MCF 10A (cell line): ENCODE data around the gene SLC25A22. TPM values are rescaled to one million over a fixed set of nuclear protein-coding genes. Genes with fewer than 3 reads are reported as not detected.

Source experiments
- BruUV-seq: library from RNA; stranded (reverse); fragments of 400-500 nt; replicated peaks from 2 replicates; lab custom pipeline; 2021; lab: Mats Ljungman, UMichigan
- CTCF ChIA-PET: fragments of 300-600 bp; sonication (Branson Sonifier 250); formaldehyde crosslinking; extraction: SDS; loops from one replicate; lab custom pipeline; 2021; ENCODE audit warnings: antibody characterized with exemption, inconsistent platforms; lab: Yijun Ruan, JAX
- POLR2A ChIA-PET: fragments of 300-600, 350-650 bp; sonication (Branson Sonifier 250); formaldehyde crosslinking; extraction: SDS; loops from one replicate; lab custom pipeline; 2020; ENCODE audit warnings: antibody characterized with exemption, inconsistent platforms; lab: Yijun Ruan, JAX
- DNase-seq: peaks from one replicate; pipeline ENCODE4 v3.0.0-alpha.2; 2018; ENCODE audit not compliant: unreplicated experiment
- H3K27ac Mint-ChIP-seq: one replicate; pipeline ENCODE4 v1.8.0; 2022; ENCODE audit warnings: mild to moderate bottlenecking, low read depth, mixed read lengths; ENCODE audit not compliant: unreplicated experiment
- H3K27me3 Mint-ChIP-seq: one replicate; pipeline ENCODE4 v1.8.0; 2022; ENCODE audit warnings: mixed read lengths; ENCODE audit not compliant: insufficient read depth, unreplicated experiment
- H3K36me3 Mint-ChIP-seq: one replicate; pipeline ENCODE4 v1.8.0; 2022; ENCODE audit warnings: mild to moderate bottlenecking, moderate library complexity, mixed read lengths; ENCODE audit not compliant: insufficient read depth, unreplicated experiment
- H3K4me1 Mint-ChIP-seq: one replicate; pipeline ENCODE4 v1.8.0; 2022; ENCODE audit warnings: mixed read lengths; ENCODE audit not compliant: insufficient read depth, unreplicated experiment
- H3K4me3 Mint-ChIP-seq: one replicate; pipeline ENCODE4 v1.8.0; 2022; ENCODE audit warnings: mild to moderate bottlenecking, moderate library complexity, mixed read lengths; ENCODE audit not compliant: unreplicated experiment
- H3K9me3 Mint-ChIP-seq: one replicate; pipeline ENCODE4 v1.8.0; 2022; ENCODE audit warnings: mixed read lengths; ENCODE audit not compliant: unreplicated experiment
- intact Hi-C: fragments of 100-400 bp; cut with micrococcal nuclease; formaldehyde crosslinking; loops from 2 replicates; pipeline ENCODE4 v1.14.1; 2022
- total RNA-seq: library from RNA; stranded (reverse); gene quantifications from 2 replicates; pipeline ENCODE4 v1.2.3, GENCODE V29; 2022
- TF ChIP-seq, protein P1 (sequence below): fragments of 200-600 bp; IDR thresholded peaks from one replicate; pipeline ENCODE4 v1.8.0; 2022; ENCODE audit warnings: antibody characterized with exemption, mild to moderate bottlenecking; ENCODE audit not compliant: unreplicated experiment

The SLC25A22 gene
- total RNA-seq, 1 experiment from 2014 or later = 34.0 TPM

DNA sequence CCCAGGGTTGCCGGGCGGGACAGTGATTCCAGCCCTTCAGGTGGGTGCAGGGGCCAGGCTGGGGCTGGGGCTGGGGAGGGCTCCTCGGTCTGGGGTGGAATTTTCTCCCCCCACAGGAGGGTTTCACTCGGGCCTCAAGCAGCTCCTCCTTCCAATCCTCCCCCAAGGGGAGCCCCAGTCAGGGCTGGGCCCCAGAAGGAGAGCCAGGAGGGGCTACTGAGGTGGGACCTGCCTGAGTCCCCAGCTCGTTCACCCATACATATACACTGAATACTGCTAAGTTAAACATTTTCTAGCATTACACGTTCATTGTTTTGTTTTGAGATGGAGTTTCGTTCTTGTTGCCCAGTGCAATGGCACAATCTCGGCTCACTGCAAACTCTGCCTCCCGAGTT, 28.1 kb upstream of the SLC25A22 start:
- intact Hi-C loops = no loop called here
- ChIA-PET CTCF (no interaction called here), POLR2A (interaction anchor here (1.6 kb wide), 1 partner anchor 14 kb away, joined by 5 read pairs; no protein-coding TSS in a partner anchor)
- Mint-ChIP-seq H3K4me1 (peaks cover 5% of the 10 kb centered on the region), H3K36me3 (peaks cover 36% of the 10 kb centered on the region), H3K27me3 (no peaks in the 10 kb centered on the region), H3K27ac (no peak overlapping the region), H3K4me3 (no peak overlapping the region), H3K9me3 (no peaks in the 10 kb centered on the region)
- no peak for DNase-seq
- TF ChIP-seq, protein P1, sequence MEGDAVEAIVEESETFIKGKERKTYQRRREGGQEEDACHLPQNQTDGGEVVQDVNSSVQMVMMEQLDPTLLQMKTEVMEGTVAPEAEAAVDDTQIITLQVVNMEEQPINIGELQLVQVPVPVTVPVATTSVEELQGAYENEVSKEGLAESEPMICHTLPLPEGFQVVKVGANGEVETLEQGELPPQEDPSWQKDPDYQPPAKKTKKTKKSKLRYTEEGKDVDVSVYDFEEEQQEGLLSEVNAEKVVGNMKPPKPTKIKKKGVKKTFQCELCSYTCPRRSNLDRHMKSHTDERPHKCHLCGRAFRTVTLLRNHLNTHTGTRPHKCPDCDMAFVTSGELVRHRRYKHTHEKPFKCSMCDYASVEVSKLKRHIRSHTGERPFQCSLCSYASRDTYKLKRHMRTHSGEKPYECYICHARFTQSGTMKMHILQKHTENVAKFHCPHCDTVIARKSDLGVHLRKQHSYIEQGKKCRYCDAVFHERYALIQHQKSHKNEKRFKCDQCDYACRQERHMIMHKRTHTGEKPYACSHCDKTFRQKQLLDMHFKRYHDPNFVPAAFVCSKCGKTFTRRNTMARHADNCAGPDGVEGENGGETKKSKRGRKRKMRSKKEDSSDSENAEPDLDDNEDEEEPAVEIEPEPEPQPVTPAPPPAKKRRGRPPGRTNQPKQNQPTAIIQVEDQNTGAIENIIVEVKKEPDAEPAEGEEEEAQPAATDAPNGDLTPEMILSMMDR = no peak
- no TSS peak for BruUV-seq

DNA sequence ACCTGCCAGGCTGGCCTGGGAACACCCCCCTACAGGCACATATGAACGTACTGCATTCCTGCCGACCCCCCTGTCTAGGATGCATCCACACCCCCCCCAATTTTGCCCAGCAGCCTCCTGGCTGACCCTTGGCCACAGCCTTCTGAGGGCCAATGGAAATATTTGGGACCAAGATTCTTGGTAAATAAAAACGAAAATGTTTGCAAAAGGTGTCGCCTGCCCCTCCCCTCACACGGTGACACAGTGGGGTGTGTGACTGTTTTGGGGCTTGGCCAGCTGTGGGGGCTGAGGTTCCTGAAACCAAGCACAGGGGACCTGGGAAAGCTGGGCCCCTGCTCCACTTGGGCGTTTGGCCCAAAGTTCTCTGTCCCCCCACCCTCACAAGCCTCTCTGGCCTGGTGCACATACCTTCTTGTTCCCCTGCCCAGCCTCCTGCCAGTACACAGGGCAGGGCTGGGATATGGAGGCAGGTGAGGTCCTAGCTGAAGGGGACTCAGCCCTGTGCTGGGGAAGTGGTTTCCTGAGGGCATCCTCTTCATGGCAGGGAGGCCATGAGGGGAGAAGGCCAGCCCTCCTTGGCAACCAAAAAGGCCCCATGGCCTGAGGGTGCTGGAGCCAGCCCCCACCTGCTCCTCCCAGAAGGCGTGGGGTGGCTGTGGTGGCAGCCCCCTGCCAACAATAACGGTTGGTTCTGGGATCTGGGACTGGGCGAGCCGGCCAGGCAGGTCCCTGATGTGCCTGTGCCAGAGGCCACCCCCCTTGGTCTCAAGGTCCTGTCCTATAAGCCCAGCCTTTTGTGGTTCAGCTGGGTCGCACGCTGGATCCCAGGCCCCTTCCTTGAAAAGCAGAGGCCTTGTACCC, 27.5 kb upstream of the SLC25A22 start:
- Mint-ChIP-seq H3K4me3 (no peak overlapping the region), H3K4me1 (peaks cover 5% of the 10 kb centered on the region), H3K36me3 (peaks cover 42% of the 10 kb centered on the region), H3K9me3 (no peaks in the 10 kb centered on the region), H3K27ac (no peak overlapping the region), H3K27me3 (no peaks in the 10 kb centered on the region)
- ChIA-PET POLR2A (interaction anchor here (0.6 to 2.0 kb wide), 6 partner anchors 9 to 1009 kb away, joined by 3 to 8 read pairs (median 4); partner anchors contain the start of gene RPLP2), CTCF (interaction anchor here (0.6 kb wide), 1 partner anchor 12 kb away, joined by 3 read pairs; no protein-coding TSS in a partner anchor)
- DNase-seq = no peak
- BruUV-seq = no TSS peak
- TF ChIP-seq, protein P1 = no peak
- intact Hi-C loops = no loop called here

DNA sequence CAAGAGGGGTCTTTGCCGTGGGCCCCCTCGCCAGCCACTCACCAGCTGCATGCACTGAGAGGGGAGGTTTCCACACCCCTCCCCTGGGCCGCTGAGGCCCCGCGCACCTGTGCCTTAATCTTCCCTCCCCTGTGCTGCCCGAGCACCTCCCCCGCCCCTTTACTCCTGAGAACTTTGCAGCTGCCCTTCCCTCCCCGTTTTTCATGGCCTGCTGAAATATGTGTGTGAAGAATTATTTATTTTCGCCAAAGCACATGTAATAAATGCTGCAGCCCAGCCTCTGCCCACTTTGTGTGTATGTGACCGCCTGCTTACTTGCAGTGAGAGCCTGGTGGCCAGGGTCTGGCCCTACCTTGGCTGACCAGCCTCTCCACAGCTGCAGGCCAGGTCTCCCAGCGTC, 26.9 kb upstream of the SLC25A22 start:
- CTCF ChIA-PET = interaction anchor here (0.6 kb wide), 1 partner anchor 13 kb away, joined by 3 read pairs; no protein-coding TSS in a partner anchor
- peaks cover 42% of the 10 kb centered on the region for H3K36me3 Mint-ChIP-seq
- H3K27ac Mint-ChIP-seq = no peak overlapping the region

More for the DNA sequence above, 26.9 kb upstream of the SLC25A22 start:
- H3K9me3 Mint-ChIP-seq = no peaks in the 10 kb centered on the region
- TF ChIP-seq, protein P1 = no peak
- POLR2A ChIA-PET = interaction anchor here (0.6 to 2.0 kb wide), 6 partner anchors 8 to 94 kb away, joined by 3 to 8 read pairs (median 4); partner anchors contain the start of genes CD151 and RPLP2
- H3K27me3 Mint-ChIP-seq = no peaks in the 10 kb centered on the region
- no TSS peak for BruUV-seq
- H3K4me3 Mint-ChIP-seq = no peak overlapping the region
- no peak for DNase-seq
- H3K4me1 Mint-ChIP-seq = peaks cover 5% of the 10 kb centered on the region
- intact Hi-C loops = no loop called here
